DND-41 (cell line): Measurements from ENCODE around the gene NFATC2IP.
A peak's percentile ranks its signal among the peaks of the same experiment; 100 is the strongest.

ENCODE experiments used
- ATAC-seq: fragments of 200-7000 bp; cut with Tn5 transposase; 3 replicates; pipeline ENCODE4 v1.9.1; 2021; ENCODE audit warnings: low read depth; ENCODE audit not compliant: insufficient read depth
- DNase-seq: peaks from one replicate; pipeline ENCODE4 v3.0.0-alpha.2; 2020
- H2AFZ ChIP-seq: 2 replicates; pipeline ENCODE4 v1.6.0; 2012; ENCODE audit warnings: low read depth, low read length
- H3K27ac ChIP-seq: 2 replicates; pipeline ENCODE4 v1.5.1; 2012; ENCODE audit warnings: low read length, inconsistent platforms
- H3K27me3 ChIP-seq: fragments of 200-600 bp; sonication (generic); 2 replicates; pipeline ENCODE4 v1.6.0; 2012; ENCODE audit warnings: low read length, mild to moderate bottlenecking, inconsistent platforms; ENCODE audit not compliant: insufficient read depth, poor library complexity
- H3K36me3 ChIP-seq: 2 replicates; pipeline ENCODE4 v1.5.1; 2012; ENCODE audit warnings: low read length, inconsistent platforms; ENCODE audit not compliant: insufficient read depth
- H3K4me1 ChIP-seq: 2 replicates; pipeline ENCODE4 v1.5.1; 2012; ENCODE audit warnings: mild to moderate bottlenecking, low read length; ENCODE audit not compliant: insufficient read depth
- H3K4me2 ChIP-seq: 2 replicates; pipeline ENCODE4 v1.6.0; 2012; ENCODE audit warnings: mild to moderate bottlenecking, moderate library complexity, low read length, inconsistent platforms; ENCODE audit not compliant: insufficient read depth
- H3K4me3 ChIP-seq, 2 experiments: fragments of 200-600 bp in 1 of 2; shearing (Covaris generic) in 1 of 2; 2 replicates each; pipeline ENCODE4 v1.5.1; 2012 to 2016; ENCODE audit warnings: inconsistent platforms in 2 of 2, low read length in 2 of 2, mild to moderate bottlenecking in 2 of 2, low read depth in 1 of 2, moderate library complexity in 1 of 2
- H3K79me2 ChIP-seq: 2 replicates; pipeline ENCODE4 v1.6.0; 2012; ENCODE audit warnings: low read length, inconsistent platforms; ENCODE audit not compliant: insufficient read depth
- H3K9ac ChIP-seq: 2 replicates; pipeline ENCODE4 v1.6.0; 2012; ENCODE audit warnings: low read depth, mild to moderate bottlenecking, inconsistent platforms, low read length, moderate library complexity
- H3K9me3 ChIP-seq: 2 replicates; pipeline ENCODE4 v1.5.1; 2012; ENCODE audit warnings: low read length, moderate library complexity, mild to moderate bottlenecking, inconsistent platforms; ENCODE audit not compliant: insufficient read depth, severe bottlenecking
- H4K20me1 ChIP-seq: 2 replicates; pipeline ENCODE4 v1.6.0; 2012; ENCODE audit warnings: low read length; ENCODE audit not compliant: insufficient read depth
- EZH2 ChIP-seq: IDR thresholded peaks from 3 replicates; pipeline ENCODE4 v1.6.1; 2012; ENCODE audit warnings: borderline replicate concordance, low read depth, mild to moderate bottlenecking, moderate library complexity, low read length, inconsistent platforms; ENCODE audit not compliant: severe bottlenecking
- TF ChIP-seq, protein P1 (sequence below): IDR thresholded peaks from 2 replicates; pipeline ENCODE4 v1.5.1; 2012; ENCODE audit warnings: borderline replicate concordance, low read length, moderate library complexity, mild to moderate bottlenecking; ENCODE audit not compliant: poor library complexity, severe bottlenecking; ENCODE audit errors: extremely low read depth

The NFATC2IP gene

DNA sequence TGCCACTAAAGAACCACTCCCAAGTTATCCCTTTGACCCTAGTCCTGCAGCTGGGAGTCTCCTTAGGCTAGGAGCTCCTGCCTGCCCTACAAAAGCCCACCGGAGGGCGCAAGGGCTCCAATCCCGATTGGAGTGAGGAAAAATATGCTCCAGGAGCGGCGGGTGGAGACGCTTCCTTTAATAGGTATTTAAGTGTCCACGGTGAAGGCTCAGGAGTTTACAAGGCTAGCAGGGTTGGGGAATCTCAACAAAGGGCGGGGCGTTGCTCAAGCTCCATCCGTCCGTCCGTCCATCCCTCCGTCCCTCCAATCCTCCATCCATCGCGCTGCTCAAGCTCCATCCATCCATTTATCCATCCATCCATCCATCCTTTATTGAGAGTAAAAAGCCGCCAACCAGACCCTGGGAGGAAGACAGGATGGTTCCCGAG is 23.3 kb downstream of the NFATC2IP start:
- H3K27me3 ChIP-seq, result no peaks in the 10 kb centered on the region
- H2AFZ ChIP-seq, result peak overlapping the region; percentile 93
- TF ChIP-seq, protein P1, sequence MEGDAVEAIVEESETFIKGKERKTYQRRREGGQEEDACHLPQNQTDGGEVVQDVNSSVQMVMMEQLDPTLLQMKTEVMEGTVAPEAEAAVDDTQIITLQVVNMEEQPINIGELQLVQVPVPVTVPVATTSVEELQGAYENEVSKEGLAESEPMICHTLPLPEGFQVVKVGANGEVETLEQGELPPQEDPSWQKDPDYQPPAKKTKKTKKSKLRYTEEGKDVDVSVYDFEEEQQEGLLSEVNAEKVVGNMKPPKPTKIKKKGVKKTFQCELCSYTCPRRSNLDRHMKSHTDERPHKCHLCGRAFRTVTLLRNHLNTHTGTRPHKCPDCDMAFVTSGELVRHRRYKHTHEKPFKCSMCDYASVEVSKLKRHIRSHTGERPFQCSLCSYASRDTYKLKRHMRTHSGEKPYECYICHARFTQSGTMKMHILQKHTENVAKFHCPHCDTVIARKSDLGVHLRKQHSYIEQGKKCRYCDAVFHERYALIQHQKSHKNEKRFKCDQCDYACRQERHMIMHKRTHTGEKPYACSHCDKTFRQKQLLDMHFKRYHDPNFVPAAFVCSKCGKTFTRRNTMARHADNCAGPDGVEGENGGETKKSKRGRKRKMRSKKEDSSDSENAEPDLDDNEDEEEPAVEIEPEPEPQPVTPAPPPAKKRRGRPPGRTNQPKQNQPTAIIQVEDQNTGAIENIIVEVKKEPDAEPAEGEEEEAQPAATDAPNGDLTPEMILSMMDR, result peak; percentile 78
- no peak for TF ChIP-seq EZH2

DNA sequence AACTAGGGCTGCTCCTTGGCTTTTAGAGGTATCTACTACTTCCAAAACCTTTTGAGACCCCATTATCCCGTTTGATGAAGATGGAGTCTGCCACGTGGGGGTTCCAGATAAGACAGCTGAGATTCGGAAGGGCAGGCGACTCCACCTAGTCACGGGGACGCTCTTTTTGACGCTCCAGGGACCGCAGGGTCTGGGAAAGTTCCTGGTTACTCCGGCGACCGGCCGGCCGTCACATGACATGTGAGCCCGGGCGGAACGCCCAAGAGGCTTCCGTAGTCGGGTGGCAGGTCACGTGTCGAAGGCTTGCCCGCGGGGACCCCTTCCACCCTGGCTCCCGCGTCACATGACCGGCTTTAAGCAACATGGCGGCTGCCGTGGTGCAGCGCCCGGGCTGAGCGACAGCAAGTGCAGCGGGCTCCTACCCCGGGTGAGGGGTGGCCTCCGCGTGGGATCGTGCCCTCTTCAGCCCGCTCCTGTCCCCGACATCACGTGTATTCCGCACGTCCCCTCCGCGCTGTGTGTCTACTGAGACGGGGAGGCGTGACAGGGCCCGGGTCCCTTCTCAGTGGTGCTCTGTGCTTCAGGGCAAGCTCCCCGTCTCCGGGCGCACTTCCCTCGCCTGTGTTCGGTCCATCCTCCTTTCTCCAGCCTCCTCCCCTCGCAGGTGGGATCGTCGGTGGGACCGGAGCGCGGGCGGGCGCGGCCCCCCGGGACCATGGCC is 23.9 kb downstream of the NFATC2IP start, which contains the start of gene SPNS1:
Gene SPNS1 (plus strand): TSS at position 342 of the 721 bp plus-strand sequence. CDS start 374 bp downstream, at position 716.
- peak; percentile 94 for DNase-seq
- H3K9me3 ChIP-seq, result no peaks in the 10 kb centered on the region
- peak within 1 kb of the TSS; percentile 93 for H3K4me2 ChIP-seq
- no peaks in the 10 kb centered on the region for H4K20me1 ChIP-seq
- peak within 1 kb of the TSS; percentile 70 for H3K9ac ChIP-seq
- no peaks in the 10 kb centered on the region for H3K27me3 ChIP-seq
- H3K79me2 ChIP-seq, result peaks cover 28% of the 10 kb centered on the region
- peak within 1 kb of the TSS; percentile 93 for H2AFZ ChIP-seq
- peaks cover 23% of the 10 kb centered on the region for H3K36me3 ChIP-seq
- peak; percentile 92 for ATAC-seq
- TF ChIP-seq, protein P1, result no peak
- no peak for TF ChIP-seq EZH2
- peak within 1 kb of the TSS; percentile 81 for H3K27ac ChIP-seq
- peak within 1 kb of the TSS; percentile 46 to 92 for H3K4me3 ChIP-seq
- peaks cover 32% of the 10 kb centered on the region for H3K4me1 ChIP-seq

More for the DNA sequence above, 23.3 kb downstream of the NFATC2IP start:
- ATAC-seq (peak; percentile 36), DNase-seq (peak; percentile 57)
- peak overlapping the region; percentile 93 for H3K4me2 ChIP-seq
- H3K4me1 ChIP-seq, result peaks cover 32% of the 10 kb centered on the region
- H3K4me3 ChIP-seq, result peak overlapping the region; percentile 46 to 92
- no peaks in the 10 kb centered on the region for H4K20me1 ChIP-seq
- H3K27ac ChIP-seq, result peak overlapping the region; percentile 81
- H3K9ac ChIP-seq, result peak overlapping the region; percentile 70
- peaks cover 28% of the 10 kb centered on the region for H3K79me2 ChIP-seq
- H3K9me3 ChIP-seq, result no peaks in the 10 kb centered on the region
- peaks cover 18% of the 10 kb centered on the region for H3K36me3 ChIP-seq

DNA sequence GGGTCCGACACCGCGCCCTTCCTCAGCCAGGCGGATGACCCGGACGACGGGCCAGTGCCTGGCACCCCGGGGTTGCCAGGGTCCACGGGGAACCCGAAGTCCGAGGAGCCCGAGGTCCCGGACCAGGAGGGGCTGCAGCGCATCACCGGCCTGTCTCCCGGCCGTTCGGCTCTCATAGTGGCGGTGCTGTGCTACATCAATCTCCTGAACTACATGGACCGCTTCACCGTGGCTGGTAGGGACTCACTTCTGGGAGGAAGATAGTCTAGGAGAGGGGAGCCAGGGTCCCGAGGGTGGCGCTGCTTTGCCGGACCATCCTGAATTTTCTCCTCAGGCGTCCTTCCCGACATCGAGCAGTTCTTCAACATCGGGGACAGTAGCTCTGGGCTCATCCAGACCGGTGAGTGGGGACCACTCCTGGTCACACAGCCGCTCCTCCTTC is 24.4 kb downstream of the NFATC2IP start:
- ATAC-seq, result no peak
- H2AFZ ChIP-seq, result peak overlapping the region; percentile 93
- H3K27ac ChIP-seq, result peak overlapping the region; percentile 57
- H3K4me3 ChIP-seq, result peak overlapping the region; percentile 46 to 92
- peak overlapping the region; percentile 93 for H3K4me2 ChIP-seq
- peaks cover 32% of the 10 kb centered on the region for H3K4me1 ChIP-seq
- no peaks in the 10 kb centered on the region for H3K9me3 ChIP-seq
- no peaks in the 10 kb centered on the region for H4K20me1 ChIP-seq
- H3K27me3 ChIP-seq, result no peaks in the 10 kb centered on the region
- H3K9ac ChIP-seq, result peak overlapping the region; percentile 70
- peaks cover 28% of the 10 kb centered on the region for H3K79me2 ChIP-seq
- no peak for DNase-seq
- TF ChIP-seq, protein P1, result no peak
- TF ChIP-seq EZH2, result no peak
- peaks cover 23% of the 10 kb centered on the region for H3K36me3 ChIP-seq
